AG09309 (cell line): ENCODE data around the gene JCHAIN.
"Not testable (repeated sequence)": the region's sequence is repeated elsewhere in the genome, so short reads cannot be mapped to it uniquely, and the experiment has no call there.

Source experiments
- DNase-seq: peaks from one replicate; pipeline ENCODE4 v3.0.0-alpha.2; 2010; ENCODE audit warnings: low read depth
- H3K4me3 ChIP-seq: 2 replicates; pipeline ENCODE4 v1.5.1; 2011; ENCODE audit warnings: mild to moderate bottlenecking, low read depth, low read length, moderate library complexity; ENCODE audit not compliant: control insufficient read depth
- CTCF ChIP-seq: IDR thresholded peaks from 2 replicates; pipeline ENCODE4 v1.5.1; 2011; ENCODE audit warnings: mild to moderate bottlenecking, low read depth, low read length, inconsistent platforms; ENCODE audit not compliant: insufficient read depth, control insufficient read depth; ENCODE audit errors: missing control alignments

Gene JCHAIN

GRCh38 chr4:70676554-70677090 lies 10.3 kb upstream of the JCHAIN start:
- no peak overlapping the region for H3K4me3 ChIP-seq
- DNase-seq: no peak
- TF ChIP-seq CTCF: no peak

- no peak overlapping the region for H3K4me3 ChIP-seq
- no peak for TF ChIP-seq CTCF
- no peak for DNase-seq
Observed at GRCh38 chr4:70674731-70675130, 8.4 kb upstream of the JCHAIN start.

GRCh38 chr4:70674191-70674590 lies 7.9 kb upstream of the JCHAIN start:
- no peak overlapping the region for H3K4me3 ChIP-seq
- no peak for DNase-seq
- TF ChIP-seq CTCF: no peak

- H3K4me3 ChIP-seq: no peak overlapping the region
- no peak for TF ChIP-seq CTCF
- DNase-seq: no peak
Observed at GRCh38 chr4:70671091-70671490, 4.8 kb upstream of the JCHAIN start.

- peak; percentile 38 for DNase-seq
- no peak for TF ChIP-seq CTCF
- H3K4me3 ChIP-seq: no peak overlapping the region
Observed at GRCh38 chr4:70670332-70671014, 4.2 kb upstream of the JCHAIN start.

- no peak for TF ChIP-seq CTCF
- peak; percentile 21 for DNase-seq
- H3K4me3 ChIP-seq: no peak overlapping the region
Observed at GRCh38 chr4:70667740-70668535, 1.6 kb upstream of the JCHAIN start.

- DNase-seq, H3K4me3 ChIP-seq: not testable (repeated sequence)
Observed at GRCh38 chr4:70661309-70661922, 4.9 kb downstream of the JCHAIN start.
